Endodermal cell (in vitro differentiated cells): Measurements from ENCODE around the gene ATP5F1E. TPM values are rescaled to one million over a fixed set of nuclear protein-coding genes. Genes with fewer than 3 reads are reported as not detected.

Source experiments
- DNase-seq: peaks from one replicate; pipeline ENCODE4 v3.0.0-alpha.2; 2017
- H3K27ac ChIP-seq: 2 replicates; pipeline ENCODE4 v1.5.1; 2013; ENCODE audit warnings: mild to moderate bottlenecking, low read depth, low read length, moderate library complexity
- H3K27me3 ChIP-seq: 2 replicates; pipeline ENCODE4 v1.6.1; 2013; ENCODE audit warnings: mild to moderate bottlenecking, low read length, moderate library complexity; ENCODE audit not compliant: insufficient read depth, control insufficient read depth, poor library complexity, severe bottlenecking
- H3K36me3 ChIP-seq: 2 replicates; pipeline ENCODE4 v1.7.0; 2013; ENCODE audit warnings: mild to moderate bottlenecking, low read length, moderate library complexity; ENCODE audit not compliant: control insufficient read depth, insufficient read depth
- H3K4me1 ChIP-seq: one replicate; pipeline ENCODE4 v1.7.0; 2013; ENCODE audit warnings: low read length; ENCODE audit not compliant: control insufficient read depth, insufficient read depth
- H3K4me3 ChIP-seq: 2 replicates; pipeline ENCODE4 v1.5.1; 2013; ENCODE audit warnings: mild to moderate bottlenecking, low read length, moderate library complexity
- H3K9ac ChIP-seq: 2 replicates; pipeline ENCODE4 v1.6.1; 2013; ENCODE audit warnings: mild to moderate bottlenecking, low read length, moderate library complexity; ENCODE audit not compliant: poor library complexity, severe bottlenecking; ENCODE audit errors: extremely low read depth
- H3K9me3 ChIP-seq: 2 replicates; pipeline ENCODE4 v1.6.1; 2013; ENCODE audit warnings: mild to moderate bottlenecking, low read length, moderate library complexity; ENCODE audit not compliant: control insufficient read depth
- H3K27ac Mint-ChIP-seq: 2 replicates; pipeline ENCODE4 v1.8.0; 2020; ENCODE audit warnings: mixed read lengths
- H3K27me3 Mint-ChIP-seq: 2 replicates; pipeline ENCODE4 v1.8.0; 2021; ENCODE audit warnings: mild to moderate bottlenecking, mixed read lengths; ENCODE audit not compliant: insufficient read depth
- H3K36me3 Mint-ChIP-seq: 2 replicates; pipeline ENCODE4 v1.8.0; 2020; ENCODE audit warnings: low read depth, mixed read lengths
- H3K4me1 Mint-ChIP-seq: 2 replicates; pipeline ENCODE4 v1.8.0; 2020; ENCODE audit warnings: mixed read lengths
- H3K4me3 Mint-ChIP-seq: 2 replicates; pipeline ENCODE4 v1.8.0; 2020; ENCODE audit warnings: mild to moderate bottlenecking, moderate library complexity, mixed read lengths
- H3K9me3 Mint-ChIP-seq: 2 replicates; pipeline ENCODE4 v1.8.0; 2020; ENCODE audit warnings: mild to moderate bottlenecking, mixed read lengths
- CTCF ChIP-seq: fragments of 200-600 bp; sonication (generic); conservative IDR thresholded peaks from 2 replicates; pipeline ENCODE4 v1.5.0; 2021; ENCODE audit warnings: antibody characterized with exemption, mild to moderate bottlenecking
- WGBS, 2 experiments: methylation state at CpG; one replicate each; pipeline versions ENCODE4 v1.1.5 to v1.1.7; 2013; ENCODE audit warnings: missing lambda C conversion rate in 2 of 2, mixed read lengths in 1 of 2; ENCODE audit not compliant: insufficient coverage in 1 of 2, insufficient read length in 1 of 2; 5-methylcytosine and 5-hydroxymethylcytosine counted together
- total RNA-seq, 2 donors: library from RNA; stranded (reverse); fragmentation: NEBNext Ultra II Directional in 1 of 2; extraction: Animal tissue kit (Norgen Biotek cat#: 25700) in 1 of 2; gene quantifications; 2 replicates in 1 of 2; 3 replicates in 1 of 2; pipeline ENCODE4 v1.2.1, GENCODE V29; 2021

ATP5F1E gene
- total RNA-seq, 2 donors from 2014 or later: 52.6 to 62.6 TPM

GRCh38 chr20:59077705-59078104, 45.6 kb upstream of the ATP5F1E start:
- no peak overlapping the region for H3K27ac ChIP-seq
- H3K4me3 ChIP-seq: no peak overlapping the region
- Mint-ChIP-seq H3K27ac (no peak overlapping the region), H3K9me3 (no peaks in the 10 kb centered on the region), H3K27me3 (peaks cover 10% of the 10 kb centered on the region), H3K4me1 (no peaks in the 10 kb centered on the region), H3K36me3 (no peaks in the 10 kb centered on the region), H3K4me3 (no peak overlapping the region)
- H3K4me1 ChIP-seq: no peaks in the 10 kb centered on the region
- TF ChIP-seq CTCF: no peak
- no peaks in the 10 kb centered on the region for H3K9me3 ChIP-seq
- peaks cover 13% of the 10 kb centered on the region for H3K27me3 ChIP-seq
- no peak for DNase-seq
- 86% methylated on average over 1 of the region's 1 CpG; no CpG with 5 or more reads in 1 of the 2 experiments for WGBS, 2 experiments
- H3K9ac ChIP-seq: no peak overlapping the region
- H3K36me3 ChIP-seq: no peaks in the 10 kb centered on the region

- Histone ChIP-seq H3K27me3 (peaks cover 13% of the 10 kb centered on the region), H3K36me3 (no peaks in the 10 kb centered on the region), H3K9ac (no peak overlapping the region), H3K9me3 (no peaks in the 10 kb centered on the region), H3K4me3 (no peak overlapping the region), H3K4me1 (no peaks in the 10 kb centered on the region), H3K27ac (no peak overlapping the region)
- Mint-ChIP-seq H3K9me3 (no peaks in the 10 kb centered on the region), H3K27me3 (peaks cover 10% of the 10 kb centered on the region), H3K36me3 (no peaks in the 10 kb centered on the region), H3K27ac (no peak overlapping the region), H3K4me3 (no peak overlapping the region), H3K4me1 (no peaks in the 10 kb centered on the region)
- no peak for DNase-seq
- 80 to 86% methylated on average over 1 to 4 of the region's 4 CpGs for WGBS, 2 experiments
- no peak for TF ChIP-seq CTCF
Measured at GRCh38 chr20:59075934-59076508, 43.9 kb upstream of the ATP5F1E start.

- no peak overlapping the region for H3K9ac ChIP-seq
Measured at GRCh38 chr20:59074456-59074855, 42.3 kb upstream of the ATP5F1E start.

More at GRCh38 chr20:59074456-59074855, 42.3 kb upstream of the ATP5F1E start:
- Mint-ChIP-seq H3K27ac (no peak overlapping the region), H3K4me1 (no peaks in the 10 kb centered on the region), H3K4me3 (no peak overlapping the region), H3K9me3 (no peaks in the 10 kb centered on the region), H3K36me3 (no peaks in the 10 kb centered on the region), H3K27me3 (peaks cover 10% of the 10 kb centered on the region)
- Histone ChIP-seq H3K36me3 (no peaks in the 10 kb centered on the region), H3K4me1 (no peaks in the 10 kb centered on the region), H3K27ac (no peak overlapping the region), H3K27me3 (peaks cover 13% of the 10 kb centered on the region), H3K4me3 (no peak overlapping the region), H3K9me3 (no peaks in the 10 kb centered on the region)
- WGBS, 2 experiments: 86 to 90% methylated on average over 2 to 3 of the region's 3 CpGs
- DNase-seq: no peak
- TF ChIP-seq CTCF: no peak
